Skeletal muscle cell (primary cell): ENCODE results near the gene RBM3.

Source experiments
- DNase-seq: peaks from one replicate; pipeline ENCODE4 v3.0.0-alpha.2; 2010; ENCODE audit warnings: low read depth
- H3K4me3 ChIP-seq: 2 replicates; pipeline ENCODE4 v1.5.1; 2011; ENCODE audit warnings: low read depth, mild to moderate bottlenecking, control low read depth, low read length, moderate library complexity

Gene RBM3

GRCh38 chrX:48606091-48606490 lies 31.8 kb downstream of the RBM3 start:
- H3K4me3 ChIP-seq: no peak overlapping the region
- no peak for DNase-seq

- H3K4me3 ChIP-seq: no peak overlapping the region
- DNase-seq: no peak
Measured at GRCh38 chrX:48611703-48612102, 37.4 kb downstream of the RBM3 start.

DNA sequence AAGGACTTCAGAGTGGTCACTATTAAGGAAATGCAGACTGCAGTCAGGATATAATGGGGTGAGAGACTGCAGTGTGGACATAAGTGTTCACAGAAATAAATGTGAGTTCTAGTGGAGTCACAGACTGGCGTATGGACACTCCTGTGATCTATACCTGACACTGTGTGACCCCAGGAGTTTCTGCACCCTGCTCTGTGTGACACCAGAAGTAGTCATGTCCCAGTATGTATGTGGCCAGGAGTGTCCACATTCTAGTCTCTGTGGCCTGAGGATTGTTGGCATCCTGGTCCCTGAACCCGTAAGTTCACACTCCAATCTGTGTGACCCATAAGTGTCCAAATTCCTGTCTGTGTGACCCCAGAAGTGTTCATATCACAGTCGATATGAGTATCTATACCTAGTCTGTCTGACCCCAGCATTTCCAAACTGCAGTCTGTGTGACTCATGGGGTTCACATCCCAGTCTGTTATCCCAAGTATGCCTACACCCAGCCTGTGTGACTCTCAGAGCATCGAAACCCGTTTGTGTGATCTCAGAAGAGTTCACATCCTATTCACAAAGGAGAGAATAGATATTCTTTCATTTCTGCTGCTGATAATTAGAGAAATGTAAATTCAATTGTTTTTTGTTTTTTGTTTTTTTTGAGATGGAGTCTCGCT lies 39.3 kb downstream of the RBM3 start:
- DNase-seq: no peak
- no peak overlapping the region for H3K4me3 ChIP-seq

GRCh38 chrX:48616576-48616975 lies 42.3 kb downstream of the RBM3 start:
- DNase-seq: no peak
- H3K4me3 ChIP-seq: no peak overlapping the region

- DNase-seq: peak; percentile 31
- H3K4me3 ChIP-seq: no peak overlapping the region
Measured at GRCh38 chrX:48617542-48618340, 43.5 kb downstream of the RBM3 start.

GRCh38 chrX:48626401-48627298 lies 52.4 kb downstream of the RBM3 start:
- no peak for DNase-seq
- H3K4me3 ChIP-seq: no peak overlapping the region
